ENCODE data around the gene YBX1.

The YBX1 gene

GRCh38 chr1:42735477-42736105, 53.4 kb downstream of the YBX1 start:
- no peak for DNase-seq

DNA sequence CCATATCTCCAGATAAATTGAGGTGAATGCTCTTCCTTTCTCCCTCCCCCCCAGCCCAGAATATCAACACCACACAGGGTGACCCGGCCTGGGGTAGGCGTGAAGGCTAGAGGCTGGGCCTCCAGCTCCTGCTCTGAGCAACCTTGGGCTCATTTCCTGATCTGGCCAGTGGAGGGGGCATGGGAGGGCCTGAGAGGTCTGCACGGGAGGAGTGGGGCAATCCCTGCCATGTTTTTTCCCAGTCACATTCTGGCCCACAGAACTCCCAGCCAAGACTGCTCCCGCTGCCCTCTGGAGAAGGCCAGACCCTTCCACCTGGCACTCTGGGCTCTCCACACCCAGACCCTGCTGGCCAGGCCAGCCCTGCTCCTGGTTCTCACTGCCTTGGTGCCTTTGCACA, 53.9 kb downstream of the YBX1 start:
- DNase-seq: no peak

- DNase-seq: no peak
These were observed 54.5 kb downstream of the YBX1 start for GRCh38 chr1:42736571-42737200.

- no peak for DNase-seq
These were observed 55.0 kb downstream of the YBX1 start for GRCh38 chr1:42737257-42737656.

GRCh38 chr1:42737986-42738677, 55.9 kb downstream of the YBX1 start:
- no peak for DNase-seq

DNA sequence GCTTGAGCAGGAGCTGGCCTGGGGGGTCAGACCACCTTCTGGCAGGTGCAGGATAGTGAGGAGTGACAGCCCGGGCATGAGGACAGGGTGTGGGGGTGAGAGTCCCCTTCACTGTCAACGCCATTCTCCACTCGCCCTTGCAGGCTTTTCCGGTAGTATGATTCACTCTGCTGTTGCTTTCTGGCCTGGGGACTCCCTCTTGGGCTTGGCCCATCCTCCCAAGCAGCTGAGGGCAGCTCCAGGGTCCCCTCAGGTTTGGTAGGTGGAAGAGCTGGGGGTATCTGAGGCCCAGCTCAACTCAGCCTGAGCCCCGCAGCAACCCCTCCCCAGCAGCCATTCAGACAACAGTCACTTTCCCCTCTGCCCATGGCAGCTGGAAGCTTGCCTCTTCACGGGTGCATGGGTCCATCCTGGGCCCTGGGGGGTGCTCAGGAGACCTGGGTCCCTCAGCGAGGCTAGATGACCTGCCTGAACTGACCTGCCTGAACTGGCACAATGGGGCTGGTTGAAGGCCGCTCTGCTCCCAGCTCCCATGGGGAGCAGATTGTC, 56.5 kb downstream of the YBX1 start:
- DNase-seq: no peak

- no peak for DNase-seq
These were observed 57.8 kb downstream of the YBX1 start, which contains the start of gene CLDN19 for GRCh38 chr1:42739753-42740700. Gene CLDN19 (minus strand): TSS chr1:42740236. CDS start chr1:42740063, 173 bp downstream.

DNA sequence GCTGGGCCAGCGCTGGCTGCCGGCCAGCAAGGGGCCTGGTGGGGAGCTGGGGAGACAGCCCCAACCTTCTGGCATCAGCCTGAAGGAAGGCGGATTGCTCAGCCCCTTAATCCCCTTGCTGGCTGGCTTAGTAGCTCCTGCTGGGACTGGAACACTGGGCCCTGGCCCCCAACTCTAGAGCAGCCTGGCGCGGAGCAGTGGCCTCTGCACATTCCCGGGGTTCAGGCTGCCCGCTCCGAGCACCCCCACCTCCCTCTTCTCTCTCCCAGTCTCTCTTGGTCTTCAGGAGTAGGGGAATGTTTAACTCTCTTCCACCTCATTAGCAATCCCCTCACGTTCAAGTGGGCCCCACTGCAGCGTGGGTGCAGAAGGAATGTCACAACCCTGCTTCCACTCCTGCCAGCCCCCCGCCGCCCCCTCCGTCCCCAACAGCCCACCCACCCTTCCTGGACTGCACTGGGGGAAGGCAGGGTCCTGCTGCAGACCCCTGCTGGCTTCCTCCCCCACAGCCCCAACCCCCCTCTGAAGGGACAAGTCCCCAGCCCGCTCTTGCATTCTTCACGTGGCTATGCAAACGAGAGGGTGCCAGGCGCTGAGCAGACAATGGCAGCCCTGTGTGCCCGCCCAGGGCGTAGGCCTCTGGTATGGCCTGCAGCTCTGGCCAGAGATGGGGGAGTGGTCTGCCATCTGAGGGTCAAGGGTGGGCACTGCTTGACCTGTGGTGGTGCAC, 58.8 kb downstream of the YBX1 start:
- DNase-seq: no peak

DNA sequence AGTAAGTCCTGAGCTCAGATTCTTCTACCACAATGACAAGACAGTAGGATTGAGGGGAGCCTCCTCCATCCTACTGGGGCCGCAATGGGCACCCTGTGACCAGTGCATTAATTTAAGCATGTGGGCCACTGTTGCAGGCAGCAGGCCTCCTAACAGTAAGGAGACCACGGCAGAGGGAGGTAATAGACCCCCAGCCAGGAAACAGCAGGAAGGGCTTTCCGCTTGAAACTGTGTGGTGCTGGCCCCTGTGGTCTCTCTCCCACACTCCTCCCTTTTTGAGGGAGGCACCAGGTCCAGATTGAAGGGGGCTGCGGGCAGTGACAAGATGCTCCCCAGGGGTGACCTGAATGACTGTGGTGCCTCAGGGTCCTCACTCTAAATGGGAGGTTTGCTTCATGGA, 59.5 kb downstream of the YBX1 start:
- no peak for DNase-seq

GRCh38 chr1:42742141-42742540, 59.9 kb downstream of the YBX1 start:
- no peak for DNase-seq

- DNase-seq: no peak
These were observed 60.5 kb downstream of the YBX1 start for GRCh38 chr1:42742617-42743316.

- no peak for DNase-seq
These were observed 61.3 kb downstream of the YBX1 start for GRCh38 chr1:42743317-42744147.

DNA sequence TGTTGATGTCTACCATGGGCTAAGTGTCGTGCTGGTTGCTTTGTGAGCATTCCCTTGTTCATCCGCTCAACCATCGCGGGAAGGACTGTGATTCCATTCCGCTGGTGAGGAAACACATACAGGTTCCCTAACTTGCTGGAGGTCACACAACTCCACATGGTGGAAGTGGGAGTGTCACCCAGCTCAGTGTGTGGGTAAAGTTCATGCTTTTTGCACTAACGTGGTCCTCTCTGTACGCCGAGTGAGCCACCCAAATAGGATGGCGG, 61.9 kb downstream of the YBX1 start:
- no peak for DNase-seq

DNA sequence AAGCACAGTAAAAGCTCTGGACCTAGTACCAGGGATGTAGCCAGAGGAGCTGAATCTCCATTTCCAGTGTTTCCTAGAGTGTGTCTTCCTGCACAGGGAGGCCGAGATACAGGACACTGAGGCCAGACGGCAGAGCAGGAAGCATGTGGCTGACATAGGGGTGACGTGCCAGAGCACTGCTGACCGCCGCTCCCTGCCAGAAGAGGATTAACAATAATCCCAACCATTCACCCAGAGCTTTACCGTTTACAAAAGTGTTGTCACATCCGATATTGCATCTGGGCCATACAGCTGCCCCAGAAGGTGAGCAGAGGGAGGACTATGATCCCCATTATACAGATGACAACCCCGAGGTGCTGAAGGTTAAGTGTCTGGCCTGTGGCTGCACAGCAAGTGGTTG, 63.6 kb downstream of the YBX1 start:
- no peak for DNase-seq

- DNase-seq: no peak
These were observed 64.4 kb downstream of the YBX1 start for GRCh38 chr1:42746436-42747105.

GRCh38 chr1:42747125-42747524, 64.9 kb downstream of the YBX1 start:
- peak in 2 of 4 experiments; percentile 11 to 28 for DNase-seq

GRCh38 chr1:42748021-42748420, 65.8 kb downstream of the YBX1 start:
- no peak for DNase-seq

DNA sequence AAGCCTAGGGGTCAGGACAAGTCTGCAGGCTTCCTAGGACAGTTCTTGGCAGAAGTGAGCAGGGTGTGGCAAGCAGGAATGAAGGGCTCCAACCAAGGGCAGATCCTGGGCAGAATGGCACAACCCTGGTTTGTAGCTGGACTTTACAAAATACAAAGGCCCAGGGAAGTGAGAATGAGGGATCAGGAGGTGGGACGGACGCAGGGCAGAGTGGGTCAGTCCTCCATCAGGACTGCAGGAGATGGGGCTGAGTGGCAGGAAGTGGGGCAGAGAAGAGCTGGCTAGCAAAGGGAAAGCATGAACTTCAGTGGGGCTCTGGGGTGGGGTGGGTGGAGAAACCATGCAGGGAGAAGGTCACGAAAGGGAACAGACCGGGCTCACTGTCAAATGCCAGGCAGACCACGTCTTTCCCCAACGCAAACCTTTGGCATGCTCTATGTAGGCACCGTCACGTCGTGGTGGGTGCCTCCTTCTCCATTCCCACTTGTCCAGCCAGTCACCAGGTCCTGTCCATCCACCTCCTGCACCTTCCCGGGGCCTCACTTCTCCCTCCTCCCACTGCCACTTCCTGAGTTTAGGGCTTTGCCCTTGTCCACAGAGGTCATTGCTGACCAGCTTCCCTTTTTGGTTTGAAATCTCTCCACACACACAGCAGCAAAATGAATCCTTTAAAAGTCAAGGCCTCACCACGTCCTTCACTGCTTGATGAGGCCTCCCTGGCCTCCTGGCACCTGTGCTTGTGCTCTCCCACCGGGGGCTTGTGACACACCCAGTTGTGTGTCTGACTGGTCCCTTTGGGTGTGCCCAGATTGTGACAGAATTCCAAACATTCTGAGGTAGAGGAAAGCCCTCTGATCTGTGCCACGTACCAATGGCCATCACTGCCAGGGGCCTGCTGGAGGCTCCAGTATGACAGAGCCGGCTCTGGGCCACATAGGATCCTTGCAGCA, 66.5 kb downstream of the YBX1 start:
- DNase-seq: no peak

DNA sequence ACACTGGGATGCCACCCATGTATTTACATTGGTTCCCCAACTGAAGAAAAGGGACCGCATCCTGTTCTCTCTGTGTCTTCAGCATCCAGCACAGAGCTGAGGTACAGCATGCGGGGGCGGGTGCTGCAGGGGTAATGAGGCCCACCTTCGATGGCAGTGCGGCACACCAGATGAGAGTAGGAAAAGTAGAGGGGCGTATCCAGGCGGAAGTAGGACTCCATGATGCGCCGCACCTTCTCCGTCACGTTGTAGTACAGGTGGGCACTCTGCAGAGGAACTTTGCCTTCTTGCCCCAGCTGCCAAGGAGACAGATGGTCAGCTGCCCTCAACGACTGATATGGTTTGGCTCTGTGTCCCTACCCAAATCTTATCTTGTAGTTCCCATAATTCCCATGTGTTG, 67.8 kb downstream of the YBX1 start:
- DNase-seq: no peak

Measured in activated CD4-positive, CD25-positive, alpha-beta regulatory T cell (primary cell).